HCT116 (cell line): ENCODE results near the gene NBDY. TPM values are rescaled to one million over a fixed set of nuclear protein-coding genes. Genes with fewer than 3 reads are reported as not detected.

Experiments used
- ATAC-seq: fragments of 200-7000 bp; cut with Tn5 transposase; 2 replicates; pipeline ENCODE4 v1.9.1; 2020; ENCODE audit warnings: mild to moderate bottlenecking, moderate library complexity
- BruUV-seq: library from RNA; stranded (reverse); fragments of 400-500 nt; replicated peaks from 2 replicates; lab custom pipeline; 2021; lab: Mats Ljungman, UMichigan
- CTCF ChIA-PET: fragments of 300-600 bp; sonication (Branson Sonifier 250); formaldehyde crosslinking; loops from one replicate; lab custom pipeline; 2021; ENCODE audit warnings: antibody characterized with exemption; lab: Charles Lee
- POLR2A ChIA-PET: fragments of 300-600, 350-600 bp; sonication (Branson Sonifier 250); formaldehyde crosslinking; loops from one replicate; lab custom pipeline; 2021; ENCODE audit warnings: antibody characterized with exemption; lab: Charles Lee
- RAD21 ChIA-PET, 2 experiments: fragments of 300-600 bp; sonication (Branson Sonifier 250); formaldehyde crosslinking; loops; one replicate each; lab custom pipeline; 2023; ENCODE audit warnings: low total read pairs in 2 of 2; ENCODE audit not compliant: uncharacterized antibody in 2 of 2, unreplicated experiment in 2 of 2, low non-redundant PET in 1 of 2; lab: Charles Lee
- DNase-seq: peaks from one replicate; pipeline ENCODE4 v3.0.0-alpha.2; 2010; ENCODE audit warnings: low read depth, low spot score
- H2AFZ ChIP-seq: fragments of 200-600 bp; shearing (Covaris generic), sonication (generic); 2 replicates; pipeline ENCODE4 v1.6.1; 2017; ENCODE audit warnings: low read depth, mixed run types, mixed read lengths, antibody characterized with exemption, low read length; ENCODE audit not compliant: poor library complexity, severe bottlenecking
- H3K27ac ChIP-seq: 2 replicates; pipeline ENCODE4 v1.5.1; 2012; ENCODE audit warnings: low read depth, low read length
- H3K27me3 ChIP-seq: fragments of 200-600 bp; sonication (generic); 2 replicates; pipeline ENCODE4 v1.6.1; 2016; ENCODE audit warnings: mixed run types, low read length, mixed read lengths; ENCODE audit not compliant: insufficient read depth
- H3K36me3 ChIP-seq, 2 experiments: fragments of 200-500 bp in 1 of 2; fragments of 200-600 bp in 1 of 2; sonication (Bioruptor generic) in 1 of 2; sonication (generic) in 1 of 2; 2 replicates each; pipeline versions ENCODE4 v1.5.1 to v1.6.1; 2014 to 2016; ENCODE audit warnings: low read length in 2 of 2, inconsistent platforms in 1 of 2, mixed read lengths in 1 of 2, mixed run types in 1 of 2; ENCODE audit not compliant: insufficient read depth in 2 of 2, control insufficient read depth in 1 of 2
- H3K4me1 ChIP-seq, 2 experiments: fragments of 200-600 bp in 1 of 2; sonication (generic) in 1 of 2; 2 replicates each; pipeline versions ENCODE4 v1.5.1 to v1.6.1; 2012 to 2017; ENCODE audit warnings: low read length in 2 of 2, inconsistent platforms in 1 of 2, mild to moderate bottlenecking in 1 of 2, mixed read lengths in 1 of 2, mixed run types in 1 of 2, moderate library complexity in 1 of 2; ENCODE audit not compliant: insufficient read depth in 2 of 2, control insufficient read depth in 1 of 2
- H3K4me2 ChIP-seq: fragments of 200-600 bp; sonication (generic); 2 replicates; pipeline ENCODE4 v1.6.1; 2017; ENCODE audit warnings: mixed run types, low read length, mixed read lengths
- H3K4me3 ChIP-seq, 2 experiments: fragments of 200-600 bp in 1 of 2; sonication (generic) in 1 of 2; replicated peaks in 1 of 2; 2 replicates each; pipeline ENCODE4 v1.5.1; 2011 to 2016; ENCODE audit warnings: low read length in 2 of 2, control low read depth in 1 of 2, low read depth in 1 of 2, mild to moderate bottlenecking in 1 of 2, mixed read lengths in 1 of 2, mixed run types in 1 of 2
- H3K79me2 ChIP-seq: fragments of 200-600 bp; sonication (generic); 2 replicates; pipeline ENCODE4 v1.6.1; 2017; ENCODE audit warnings: mild to moderate bottlenecking, mixed run types, low read length, moderate library complexity, mixed read lengths; ENCODE audit not compliant: insufficient read depth
- H3K9ac ChIP-seq: fragments of 200-600 bp; sonication (generic); 2 replicates; pipeline ENCODE4 v1.6.1; 2016; ENCODE audit warnings: low read length, mixed read lengths
- H3K9me2 ChIP-seq: fragments of 200-600 bp; sonication (generic), shearing (Covaris generic); 2 replicates; pipeline ENCODE4 v1.6.1; 2017; ENCODE audit warnings: mixed run types, mild to moderate bottlenecking, moderate library complexity; ENCODE audit not compliant: insufficient read depth
- H3K9me3 ChIP-seq, 2 experiments: fragments of 200-500 bp in 1 of 2; fragments of 200-600 bp in 1 of 2; sonication (Bioruptor generic) in 1 of 2; sonication (generic) in 1 of 2; 2 replicates each; pipeline ENCODE4 v1.6.1; 2014 to 2017; ENCODE audit warnings: low read length in 2 of 2, mixed read lengths in 2 of 2, inconsistent platforms in 1 of 2, low read depth in 1 of 2, mild to moderate bottlenecking in 1 of 2, mixed run types in 1 of 2, moderate library complexity in 1 of 2; ENCODE audit not compliant: control insufficient read depth in 1 of 2, insufficient read depth in 1 of 2
- H4K20me1 ChIP-seq: fragments of 200-600 bp; sonication (generic), shearing (Covaris generic); 2 replicates; pipeline ENCODE4 v1.6.1; 2017; ENCODE audit warnings: mixed run types, mild to moderate bottlenecking, moderate library complexity; ENCODE audit not compliant: insufficient read depth
- CBX3 ChIP-seq: IDR thresholded peaks from 2 replicates; pipeline ENCODE4 v1.6.1; 2012; ENCODE audit warnings: low read depth
- CEBPB ChIP-seq: IDR thresholded peaks from 2 replicates; pipeline ENCODE4 v1.6.1; 2012; ENCODE audit warnings: low read depth
- EZH2phosphoT487 ChIP-seq: fragments of 200-600 bp; IDR thresholded peaks from 2 replicates; pipeline ENCODE4 v1.6.1; 2018; ENCODE audit warnings: antibody characterized with exemption, borderline replicate concordance
- FOSL1 ChIP-seq: IDR thresholded peaks from 2 replicates; pipeline ENCODE4 v1.6.1; 2012; ENCODE audit warnings: low read depth
- JUND ChIP-seq: IDR thresholded peaks from 2 replicates; pipeline ENCODE4 v1.6.1; 2012
- POLR2A ChIP-seq: IDR thresholded peaks from 2 replicates; pipeline ENCODE4 v1.7.0; 2011; ENCODE audit warnings: borderline replicate concordance; ENCODE audit not compliant: insufficient read depth, insufficient read length; ENCODE audit errors: extremely low read depth
- POLR2AphosphoS5 ChIP-seq: IDR thresholded peaks from 2 replicates; pipeline ENCODE4 v1.6.1; 2011; ENCODE audit warnings: mild to moderate bottlenecking, low read depth, low read length, moderate library complexity
- RAD21 ChIP-seq: IDR thresholded peaks from 2 replicates; pipeline ENCODE4 v1.6.1; 2012; ENCODE audit warnings: low read depth, mild to moderate bottlenecking
- SIN3A ChIP-seq: IDR thresholded peaks from 2 replicates; pipeline ENCODE4 v1.6.1; 2012; ENCODE audit warnings: low read depth
- SRF ChIP-seq: IDR thresholded peaks from 2 replicates; pipeline ENCODE4 v1.6.1; 2012; ENCODE audit warnings: low read depth
- YY1 ChIP-seq: IDR thresholded peaks from 2 replicates; pipeline ENCODE4 v1.6.1; 2011; ENCODE audit warnings: low read length, low read depth, moderate library complexity, mild to moderate bottlenecking; ENCODE audit not compliant: insufficient replicate concordance; ENCODE audit errors: extremely low read depth
- intact Hi-C: fragments of 100-400 bp; cut with micrococcal nuclease; formaldehyde crosslinking; loops from 2 replicates; pipeline ENCODE4 v1.10.0; 2022
- total RNA-seq: library from RNA; stranded (reverse); gene quantifications from one replicate; pipeline ENCODE4 v1.2.1, GENCODE V29; 2021; ENCODE audit not compliant: unreplicated experiment
- TF ChIP-seq, protein P1 (sequence below): IDR thresholded peaks from 2 replicates; pipeline ENCODE4 v1.6.1; 2011; ENCODE audit warnings: mild to moderate bottlenecking, low read length, moderate library complexity; ENCODE audit not compliant: insufficient replicate concordance; ENCODE audit errors: extremely low read depth
- TF ChIP-seq, protein P2 (sequence below), 3 experiments: fragments of 200-600 bp in 1 of 3; sonication (generic) in 1 of 3; IDR thresholded peaks in 2 of 3; conservative IDR thresholded peaks in 1 of 3; 2 replicates each; pipeline ENCODE4 v1.5.1; 2012 to 2017; ENCODE audit warnings: low read depth in 2 of 3, low read length in 2 of 3, antibody characterized with exemption in 1 of 3, borderline replicate concordance in 1 of 3, control low read depth in 1 of 3, mild to moderate bottlenecking in 1 of 3, mixed read lengths in 1 of 3, mixed run types in 1 of 3, moderate library complexity in 1 of 3; ENCODE audit not compliant: insufficient read depth in 1 of 3
- TF ChIP-seq, protein P3 (sequence below): IDR thresholded peaks from 2 replicates; pipeline ENCODE4 v1.6.1; 2012

The NBDY gene
- total RNA-seq, 1 experiment from 2014 or later: 65.6 TPM

DNA sequence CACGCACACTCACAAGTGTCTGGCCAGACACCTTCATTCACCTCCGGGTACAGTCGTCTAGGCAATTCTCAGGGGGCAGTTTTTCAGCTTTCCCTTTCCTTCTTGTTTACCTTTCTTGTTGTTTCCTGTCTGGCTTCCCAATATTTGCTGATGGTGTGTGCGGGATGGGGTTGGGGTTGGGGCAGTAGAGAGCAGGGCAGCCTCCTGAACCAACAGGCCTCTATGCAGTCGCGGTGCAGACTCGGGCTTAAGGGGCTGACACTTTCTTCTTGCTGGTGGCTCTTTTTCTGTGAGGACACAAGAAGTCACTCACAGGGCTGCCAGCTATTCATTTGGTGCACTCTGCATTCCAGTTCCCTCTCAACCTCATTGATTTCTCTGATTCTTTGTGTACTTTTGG is 56.4 kb downstream of the NBDY start:
- Histone ChIP-seq H3K9me3 (no peaks in the 10 kb centered on the region), H3K9ac (no peak overlapping the region), H2AFZ (no peak overlapping the region), H3K4me1 (no peaks in the 10 kb centered on the region), H3K4me3 (no peak overlapping the region), H3K27ac (no peak overlapping the region), H3K27me3 (no peaks in the 10 kb centered on the region), H3K4me2 (no peak overlapping the region), H3K9me2 (no peaks in the 10 kb centered on the region), H3K79me2 (no peaks in the 10 kb centered on the region), H4K20me1 (no peaks in the 10 kb centered on the region), H3K36me3 (no peaks in the 10 kb centered on the region; a peak in 1 of 4 replicates)
- ATAC-seq (no peak), DNase-seq (no peak)
- TF ChIP-seq, protein P1, sequence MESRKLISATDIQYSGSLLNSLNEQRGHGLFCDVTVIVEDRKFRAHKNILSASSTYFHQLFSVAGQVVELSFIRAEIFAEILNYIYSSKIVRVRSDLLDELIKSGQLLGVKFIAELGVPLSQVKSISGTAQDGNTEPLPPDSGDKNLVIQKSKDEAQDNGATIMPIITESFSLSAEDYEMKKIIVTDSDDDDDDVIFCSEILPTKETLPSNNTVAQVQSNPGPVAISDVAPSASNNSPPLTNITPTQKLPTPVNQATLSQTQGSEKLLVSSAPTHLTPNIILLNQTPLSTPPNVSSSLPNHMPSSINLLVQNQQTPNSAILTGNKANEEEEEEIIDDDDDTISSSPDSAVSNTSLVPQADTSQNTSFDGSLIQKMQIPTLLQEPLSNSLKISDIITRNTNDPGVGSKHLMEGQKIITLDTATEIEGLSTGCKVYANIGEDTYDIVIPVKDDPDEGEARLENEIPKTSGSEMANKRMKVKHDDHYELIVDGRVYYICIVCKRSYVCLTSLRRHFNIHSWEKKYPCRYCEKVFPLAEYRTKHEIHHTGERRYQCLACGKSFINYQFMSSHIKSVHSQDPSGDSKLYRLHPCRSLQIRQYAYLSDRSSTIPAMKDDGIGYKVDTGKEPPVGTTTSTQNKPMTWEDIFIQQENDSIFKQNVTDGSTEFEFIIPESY: no peak
- TF ChIP-seq JUND (no peak), POLR2A (no peak), POLR2AphosphoS5 (no peak), FOSL1 (no peak), RAD21 (no peak), CEBPB (no peak), EZH2phosphoT487 (no peak), SIN3A (no peak), YY1 (no peak), SRF (no peak), CBX3 (no peak)
- TF ChIP-seq, protein P2, sequence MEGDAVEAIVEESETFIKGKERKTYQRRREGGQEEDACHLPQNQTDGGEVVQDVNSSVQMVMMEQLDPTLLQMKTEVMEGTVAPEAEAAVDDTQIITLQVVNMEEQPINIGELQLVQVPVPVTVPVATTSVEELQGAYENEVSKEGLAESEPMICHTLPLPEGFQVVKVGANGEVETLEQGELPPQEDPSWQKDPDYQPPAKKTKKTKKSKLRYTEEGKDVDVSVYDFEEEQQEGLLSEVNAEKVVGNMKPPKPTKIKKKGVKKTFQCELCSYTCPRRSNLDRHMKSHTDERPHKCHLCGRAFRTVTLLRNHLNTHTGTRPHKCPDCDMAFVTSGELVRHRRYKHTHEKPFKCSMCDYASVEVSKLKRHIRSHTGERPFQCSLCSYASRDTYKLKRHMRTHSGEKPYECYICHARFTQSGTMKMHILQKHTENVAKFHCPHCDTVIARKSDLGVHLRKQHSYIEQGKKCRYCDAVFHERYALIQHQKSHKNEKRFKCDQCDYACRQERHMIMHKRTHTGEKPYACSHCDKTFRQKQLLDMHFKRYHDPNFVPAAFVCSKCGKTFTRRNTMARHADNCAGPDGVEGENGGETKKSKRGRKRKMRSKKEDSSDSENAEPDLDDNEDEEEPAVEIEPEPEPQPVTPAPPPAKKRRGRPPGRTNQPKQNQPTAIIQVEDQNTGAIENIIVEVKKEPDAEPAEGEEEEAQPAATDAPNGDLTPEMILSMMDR (IDR thresholded peaks at IDR 0.05 in 2 of 3, conservative IDR thresholded peaks at IDR 0.05 in 1 of 3; ENCODE audit: borderline replicate concordance in 1 of 3, insufficient read depth in 1 of 3, low read depth in 2 of 3, low read length in 2 of 3): no peak
- TF ChIP-seq, protein P3, sequence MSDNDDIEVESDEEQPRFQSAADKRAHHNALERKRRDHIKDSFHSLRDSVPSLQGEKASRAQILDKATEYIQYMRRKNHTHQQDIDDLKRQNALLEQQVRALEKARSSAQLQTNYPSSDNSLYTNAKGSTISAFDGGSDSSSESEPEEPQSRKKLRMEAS: no peak
- ChIA-PET CTCF (no interaction called here), POLR2A (no interaction called here), RAD21 (no interaction called here)
- intact Hi-C loops: no loop called here
- no TSS peak for BruUV-seq
